ENCODE data around the gene PRH2.

DNA sequence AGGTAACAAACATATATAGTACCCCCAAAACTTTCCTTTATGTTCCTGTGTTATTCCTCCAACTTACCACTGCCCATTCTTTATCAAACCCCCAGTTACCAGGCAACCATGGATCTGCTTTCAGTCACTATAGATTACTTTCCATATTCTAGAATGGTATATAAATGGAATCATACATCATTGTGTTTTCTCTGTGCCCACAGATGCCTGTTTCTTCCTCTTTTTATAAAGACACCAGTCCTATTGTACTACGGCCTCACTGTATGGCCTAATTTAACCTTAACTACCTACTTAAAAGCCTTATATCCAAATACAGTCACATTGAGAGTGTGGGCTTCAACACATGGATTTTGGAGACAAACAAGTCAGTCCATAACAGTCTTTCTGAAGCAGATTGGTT lies 7.5 kb downstream of the PRH2 start:
- no peak for TF ChIP-seq POLR2A (IDR thresholded peaks at IDR 0.05; ENCODE audit: low read depth, low read length)
- TF ChIP-seq POLR2AphosphoS5 (IDR thresholded peaks at IDR 0.05; ENCODE audit: low read depth, low read length), result no peak
- TF ChIP-seq TAF1 (IDR thresholded peaks at IDR 0.05; ENCODE audit: low read depth, low read length), result no peak
- no peak for TF ChIP-seq SPI1 (IDR thresholded peaks at IDR 0.05; ENCODE audit: low read depth, low read length)
- TF ChIP-seq POU2F2 (IDR thresholded peaks at IDR 0.05; ENCODE audit: low read depth, low read length), result no peak

Measured in GM12891 (cell line).